OCI-LY3 (cell line): ENCODE measurements around the gene PDCD7.

Source experiments
- H2AFZ ChIP-seq: fragments of 200-600, 300-600 bp; shearing (Covaris generic); 2 replicates; pipeline ENCODE4 v1.6.0; 2014; ENCODE audit warnings: antibody characterized with exemption, low read depth, low read length
- H3K27ac ChIP-seq: fragments of 200-600, 300-600 bp; sonication (generic); 2 replicates; pipeline ENCODE4 v1.5.1; 2014; ENCODE audit warnings: mild to moderate bottlenecking, low read length, moderate library complexity, mixed read lengths
- H3K27me3 ChIP-seq: fragments of 200-600, 300-600 bp; sonication (generic); 2 replicates; pipeline ENCODE4 v1.6.1; 2014; ENCODE audit warnings: low read depth, low read length, mixed read lengths
- H3K36me3 ChIP-seq: fragments of 200-600, 300-600 bp; sonication (generic); replicated peaks from 2 replicates; pipeline ENCODE3; 2014; ENCODE audit warnings: low read depth, low read length, mixed read lengths
- H3K4me1 ChIP-seq: fragments of 300-600, 200-600 bp; sonication (generic); 2 replicates; pipeline ENCODE4 v1.6.1; 2014; ENCODE audit warnings: low read length, mixed read lengths
- H3K4me2 ChIP-seq: fragments of 200-600, 300-600 bp; sonication (generic); 2 replicates; pipeline ENCODE4 v1.6.1; 2014; ENCODE audit warnings: low read length, mixed read lengths
- H3K4me3 ChIP-seq: fragments of 300-600, 200-600 bp; sonication (generic); 2 replicates; pipeline ENCODE4 v1.5.1; 2014; ENCODE audit warnings: antibody characterized with exemption, mild to moderate bottlenecking, low read length, moderate library complexity
- H3K79me2 ChIP-seq: fragments of 300-600, 200-600 bp; shearing (Covaris generic); 2 replicates; pipeline ENCODE4 v1.6.1; 2014; ENCODE audit warnings: mild to moderate bottlenecking, low read length, mixed read lengths
- H3K9ac ChIP-seq: fragments of 300-600, 200-600 bp; shearing (Covaris generic); 2 replicates; pipeline ENCODE4 v1.6.0; 2014; ENCODE audit warnings: mild to moderate bottlenecking, low read length, moderate library complexity
- H3K9me3 ChIP-seq: fragments of 200-600, 300-600 bp; shearing (Covaris generic); 2 replicates; pipeline ENCODE4 v1.6.1; 2014; ENCODE audit warnings: low read length, mixed read lengths; ENCODE audit not compliant: insufficient read depth
- H4K20me1 ChIP-seq: fragments of 200-600, 300-600 bp; sonication (generic); 2 replicates; pipeline ENCODE4 v1.6.1; 2016; ENCODE audit warnings: low read length, mixed read lengths; ENCODE audit not compliant: insufficient read depth
- CTCF ChIP-seq: fragments of 200-600, 300-600 bp; sonication (generic); IDR thresholded peaks from 2 replicates; pipeline ENCODE4 v1.5.1; 2014; ENCODE audit warnings: antibody characterized with exemption, low read length, low read depth
- EZH2phosphoT487 ChIP-seq: fragments of 200-600 bp; shearing (Covaris generic); IDR thresholded peaks from 2 replicates; pipeline ENCODE4 v1.6.1; 2018; ENCODE audit warnings: antibody characterized with exemption, mixed run types, low read depth

The PDCD7 gene

GRCh38 chr15:65110676-65111292 lies 22.8 kb downstream of the PDCD7 start:
- Histone ChIP-seq H3K4me1 (no peaks in the 10 kb centered on the region), H3K4me2 (no peak overlapping the region), H3K27me3 (no peaks in the 10 kb centered on the region), H2AFZ (no peak overlapping the region), H3K4me3 (no peak overlapping the region), H3K9me3 (no peaks in the 10 kb centered on the region), H3K79me2 (no peaks in the 10 kb centered on the region), H3K36me3 (peaks cover 22% of the 10 kb centered on the region), H3K9ac (no peak overlapping the region), H4K20me1 (no peaks in the 10 kb centered on the region), H3K27ac (no peak overlapping the region)
- no peak for TF ChIP-seq CTCF
- no peak for TF ChIP-seq EZH2phosphoT487

GRCh38 chr15:65106011-65106590 lies 27.5 kb downstream of the PDCD7 start:
- H3K4me3 ChIP-seq = no peak overlapping the region

GRCh38 chr15:65105038-65105437 lies 28.6 kb downstream of the PDCD7 start:
- no peaks in the 10 kb centered on the region for H3K4me1 ChIP-seq

More at GRCh38 chr15:65106011-65106590, 27.5 kb downstream of the PDCD7 start:
- Histone ChIP-seq H3K4me1 (no peaks in the 10 kb centered on the region), H3K9ac (no peak overlapping the region), H3K36me3 (peaks cover 6% of the 10 kb centered on the region), H3K27me3 (no peaks in the 10 kb centered on the region), H4K20me1 (no peaks in the 10 kb centered on the region), H3K27ac (no peak overlapping the region), H3K79me2 (no peaks in the 10 kb centered on the region), H3K9me3 (no peaks in the 10 kb centered on the region), H2AFZ (no peak overlapping the region), H3K4me2 (no peak overlapping the region)
- no peak for TF ChIP-seq CTCF
- TF ChIP-seq EZH2phosphoT487 = no peak

GRCh38 chr15:65102912-65103311 lies 30.7 kb downstream of the PDCD7 start:
- peaks cover 20% of the 10 kb centered on the region for H3K36me3 ChIP-seq
- TF ChIP-seq EZH2phosphoT487 (no peak), CTCF (no peak)
- no peaks in the 10 kb centered on the region for H3K27me3 ChIP-seq
- no peaks in the 10 kb centered on the region for H3K9me3 ChIP-seq
- no peak overlapping the region for H3K4me3 ChIP-seq
- no peak overlapping the region for H2AFZ ChIP-seq
- H3K79me2 ChIP-seq = no peaks in the 10 kb centered on the region
- no peak overlapping the region for H3K9ac ChIP-seq
- H3K4me2 ChIP-seq = no peak overlapping the region
- no peaks in the 10 kb centered on the region for H3K4me1 ChIP-seq
- H4K20me1 ChIP-seq = no peaks in the 10 kb centered on the region
- H3K27ac ChIP-seq = no peak overlapping the region

More at GRCh38 chr15:65105038-65105437, 28.6 kb downstream of the PDCD7 start:
- H3K9ac ChIP-seq = no peak overlapping the region
- no peaks in the 10 kb centered on the region for H3K27me3 ChIP-seq
- no peak overlapping the region for H3K4me3 ChIP-seq
- peaks cover 9% of the 10 kb centered on the region for H3K36me3 ChIP-seq
- no peak overlapping the region for H3K27ac ChIP-seq
- H4K20me1 ChIP-seq = no peaks in the 10 kb centered on the region
- no peak for TF ChIP-seq CTCF
- no peak for TF ChIP-seq EZH2phosphoT487
- H3K79me2 ChIP-seq = no peaks in the 10 kb centered on the region
- no peak overlapping the region for H2AFZ ChIP-seq
- no peak overlapping the region for H3K4me2 ChIP-seq
- no peaks in the 10 kb centered on the region for H3K9me3 ChIP-seq
